OCI-LY7 (cell line): ENCODE measurements around the gene NES.

Experiments
- CTCF ChIP-seq: fragments of 200-600 bp; sonication (generic); conservative IDR thresholded peaks from 2 replicates; pipeline ENCODE4 v1.5.1; 2014; ENCODE audit warnings: mild to moderate bottlenecking, antibody characterized with exemption, low read length, moderate library complexity, mixed read lengths
- EZH2phosphoT487 ChIP-seq: fragments of 200-600 bp; sonication (generic); IDR thresholded peaks from 2 replicates; pipeline ENCODE4 v1.6.1; 2018; ENCODE audit warnings: low read depth, borderline replicate concordance, mild to moderate bottlenecking, mixed run types, antibody characterized with exemption, low read length, moderate library complexity, mixed read lengths

GRCh38 chr1:156664767-156665411, 12.3 kb downstream of the NES start:
- TF ChIP-seq CTCF (no peak), EZH2phosphoT487 (no peak)
